PC-3 (cell line): ENCODE data around the gene FBXL12.

Source experiments
- EZH2 ChIP-seq: fragments of 300-600 bp; sonication (generic); IDR thresholded peaks from one replicate; pipeline ENCODE4 v1.6.1; 2017; ENCODE audit warnings: antibody characterized with exemption, mild to moderate bottlenecking, low read length; ENCODE audit not compliant: unreplicated experiment
- TF ChIP-seq, protein P1 (sequence below): fragments of 300-600 bp; sonication (generic); conservative IDR thresholded peaks from 2 replicates; pipeline ENCODE4 v1.5.1; 2017; ENCODE audit warnings: antibody characterized with exemption, low read depth, mild to moderate bottlenecking, low read length

DNA sequence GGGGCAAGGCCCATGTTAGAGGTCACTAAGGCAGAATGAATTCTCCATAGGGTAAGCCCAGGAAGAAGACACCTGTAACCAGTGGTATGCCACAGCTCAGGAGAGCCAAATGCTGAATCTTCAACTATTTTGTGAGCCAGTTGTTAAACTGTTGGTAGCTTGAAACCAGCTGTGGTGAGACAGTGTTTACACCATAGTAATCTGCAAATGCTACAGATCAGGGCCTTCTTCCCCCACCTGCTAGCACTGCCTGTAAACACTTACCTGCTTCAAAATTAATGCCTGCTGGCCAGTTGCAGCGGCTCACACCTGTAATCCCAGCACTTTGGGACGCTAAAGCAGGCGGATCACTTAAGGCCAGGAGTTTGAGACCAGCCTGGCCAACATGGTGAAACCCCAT, 12.1 kb downstream of the FBXL12 start:
- TF ChIP-seq, protein P1, sequence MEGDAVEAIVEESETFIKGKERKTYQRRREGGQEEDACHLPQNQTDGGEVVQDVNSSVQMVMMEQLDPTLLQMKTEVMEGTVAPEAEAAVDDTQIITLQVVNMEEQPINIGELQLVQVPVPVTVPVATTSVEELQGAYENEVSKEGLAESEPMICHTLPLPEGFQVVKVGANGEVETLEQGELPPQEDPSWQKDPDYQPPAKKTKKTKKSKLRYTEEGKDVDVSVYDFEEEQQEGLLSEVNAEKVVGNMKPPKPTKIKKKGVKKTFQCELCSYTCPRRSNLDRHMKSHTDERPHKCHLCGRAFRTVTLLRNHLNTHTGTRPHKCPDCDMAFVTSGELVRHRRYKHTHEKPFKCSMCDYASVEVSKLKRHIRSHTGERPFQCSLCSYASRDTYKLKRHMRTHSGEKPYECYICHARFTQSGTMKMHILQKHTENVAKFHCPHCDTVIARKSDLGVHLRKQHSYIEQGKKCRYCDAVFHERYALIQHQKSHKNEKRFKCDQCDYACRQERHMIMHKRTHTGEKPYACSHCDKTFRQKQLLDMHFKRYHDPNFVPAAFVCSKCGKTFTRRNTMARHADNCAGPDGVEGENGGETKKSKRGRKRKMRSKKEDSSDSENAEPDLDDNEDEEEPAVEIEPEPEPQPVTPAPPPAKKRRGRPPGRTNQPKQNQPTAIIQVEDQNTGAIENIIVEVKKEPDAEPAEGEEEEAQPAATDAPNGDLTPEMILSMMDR, result no peak
- TF ChIP-seq EZH2, result no peak
